GM10266 (cell line): ENCODE results near the gene NDFIP2.

Source experiments
- DNase-seq: peaks from one replicate; pipeline ENCODE4 v3.0.0; 2012; ENCODE audit errors: extremely low spot score
- CTCF ChIP-seq: IDR thresholded peaks from 2 replicates; pipeline ENCODE4 v1.5.1; 2012; ENCODE audit warnings: mild to moderate bottlenecking, low read depth; ENCODE audit not compliant: control insufficient read depth, insufficient read depth; ENCODE audit errors: missing control alignments

Gene NDFIP2

GRCh38 chr13:79547211-79548195 lies 66.5 kb downstream of the NDFIP2 start:
- TF ChIP-seq CTCF: no peak
- DNase-seq: no peak

- DNase-seq: no peak
- peak; percentile 24 for TF ChIP-seq CTCF
These were observed 67.9 kb downstream of the NDFIP2 start for GRCh38 chr13:79548902-79549301.

GRCh38 chr13:79549355-79550106 lies 68.6 kb downstream of the NDFIP2 start:
- no peak for DNase-seq

GRCh38 chr13:79557666-79558065 lies 76.7 kb downstream of the NDFIP2 start:
- DNase-seq: no peak
- TF ChIP-seq CTCF: no peak

More at GRCh38 chr13:79549355-79550106, 68.6 kb downstream of the NDFIP2 start:
- no peak for TF ChIP-seq CTCF

- TF ChIP-seq CTCF: no peak
- no peak for DNase-seq
These were observed 80.0 kb downstream of the NDFIP2 start for GRCh38 chr13:79560954-79561353.

- DNase-seq: no peak
- no peak for TF ChIP-seq CTCF
These were observed 81.6 kb downstream of the NDFIP2 start for GRCh38 chr13:79562557-79562956.

- no peak for TF ChIP-seq CTCF
- DNase-seq: no peak
These were observed 85.2 kb downstream of the NDFIP2 start for GRCh38 chr13:79566118-79566517.
